GM12878 (cell line): ENCODE measurements around the gene DDX20. TPM values are rescaled to one million over a fixed set of nuclear protein-coding genes. Genes with fewer than 3 reads are reported as not detected.

Source experiments
- ATAC-seq: fragments of 200-7000 bp; cut with Tn5 transposase; 3 replicates; pipeline ENCODE4 v1.9.1; 2020; ENCODE audit warnings: mild to moderate bottlenecking, moderate library complexity
- BruUV-seq: library from RNA; stranded (reverse); fragments of 400-500 nt; replicated peaks from 2 replicates; lab custom pipeline; 2021; lab: Mats Ljungman, UMichigan
- CTCF ChIA-PET: fragments of 300-600 bp; sonication (Branson Sonifier 250); formaldehyde crosslinking; extraction: SDS; loops from one replicate; lab custom pipeline; 2021; ENCODE audit warnings: inconsistent platforms; lab: Yijun Ruan, JAX
- POLR2A ChIA-PET: fragments of 350-600 bp; formaldehyde crosslinking; extraction: SDS; loops from one replicate; lab custom pipeline; 2021; ENCODE audit warnings: inconsistent platforms; lab: Charles Lee
- RAD21 ChIA-PET: fragments of 300-600 bp; sonication (Branson Sonifier 250); formaldehyde crosslinking; loops from one replicate; lab custom pipeline; 2023; ENCODE audit warnings: antibody characterized with exemption; ENCODE audit not compliant: unreplicated experiment; lab: Charles Lee
- SMC1A ChIA-PET: fragments of 300-600 bp; sonication (Branson Sonifier 250); formaldehyde crosslinking; loops from one replicate; lab custom pipeline; 2023; ENCODE audit not compliant: unreplicated experiment, uncharacterized antibody; lab: Charles Lee
- DNase-seq: peaks from one replicate; pipeline ENCODE4 v3.0.0-alpha.2; 2011; ENCODE audit warnings: low read depth, low spot score
- FAIRE-seq: peaks from 3 replicates; lab custom pipeline; 2011; peaks lifted over from hg19 to GRCh38; lab: Jason Lieb, UNC
- H2AFZ ChIP-seq: 2 replicates; pipeline ENCODE4 v1.6.0; 2011; ENCODE audit warnings: low read depth, low read length, control low read depth; ENCODE audit not compliant: control insufficient read depth
- H3K27ac ChIP-seq: 2 replicates; pipeline ENCODE4 v1.5.1; 2011; ENCODE audit warnings: control low read depth; ENCODE audit not compliant: control insufficient read depth, insufficient read depth
- H3K27me3 ChIP-seq, 2 experiments: replicated peaks in 1 of 2; 2 replicates each; pipeline versions ENCODE4 v1.6.0 to v1.6.1; 2011; ENCODE audit warnings: low read length in 1 of 2; ENCODE audit not compliant: control insufficient read depth in 2 of 2, insufficient read depth in 2 of 2
- H3K36me3 ChIP-seq, 2 experiments: 2 replicates each; pipeline ENCODE4 v1.5.1; 2011; ENCODE audit warnings: low read length in 1 of 2; ENCODE audit not compliant: control insufficient read depth in 2 of 2, insufficient read depth in 2 of 2
- H3K4me1 ChIP-seq: 2 replicates; pipeline ENCODE4 v1.6.1; 2011; ENCODE audit warnings: mild to moderate bottlenecking, low read length, moderate library complexity, mixed read lengths; ENCODE audit not compliant: control insufficient read depth, insufficient read depth
- H3K4me2 ChIP-seq: 2 replicates; pipeline ENCODE4 v1.6.0; 2011; ENCODE audit warnings: control low read depth; ENCODE audit not compliant: control insufficient read depth, insufficient read depth
- H3K4me3 ChIP-seq: fragments of 200-600 bp; sonication (generic); 2 replicates; pipeline ENCODE4 v1.5.1; 2016
- H3K79me2 ChIP-seq: 2 replicates; pipeline ENCODE4 v1.6.0; 2011; ENCODE audit warnings: low read length; ENCODE audit not compliant: control insufficient read depth, insufficient read depth
- H3K9ac ChIP-seq: 2 replicates; pipeline ENCODE4 v1.8.0; 2011; ENCODE audit warnings: low read length, control low read depth, mixed read lengths; ENCODE audit not compliant: control insufficient read depth, insufficient read depth
- H3K9me3 ChIP-seq: replicated peaks from 3 replicates; pipeline ENCODE4 v1.5.1; 2011; ENCODE audit warnings: mild to moderate bottlenecking, low read length; ENCODE audit not compliant: control insufficient read depth, insufficient read depth
- H4K20me1 ChIP-seq: 2 replicates; pipeline ENCODE4 v1.6.0; 2011; ENCODE audit not compliant: control insufficient read depth, insufficient read depth
- FOS ChIP-seq: IDR thresholded peaks from 3 replicates; pipeline ENCODE4 v1.6.1; 2011; ENCODE audit warnings: borderline replicate concordance; ENCODE audit not compliant: insufficient read length; ENCODE audit errors: extremely low read depth
- FOXM1 ChIP-seq: IDR thresholded peaks from 2 replicates; pipeline ENCODE4 v1.6.1; 2012; ENCODE audit warnings: low read depth, mild to moderate bottlenecking, inconsistent platforms, low read length, moderate library complexity
- HDAC2 ChIP-seq: fragments of 200-600 bp; sonication (generic); IDR thresholded peaks from 2 replicates; pipeline ENCODE4 v1.6.1; 2017
- HDGF ChIP-seq: fragments of 450-650 bp; IDR thresholded peaks from 2 replicates; pipeline ENCODE4 v1.6.1; 2016; ENCODE audit warnings: antibody characterized with exemption
- MTA2 ChIP-seq: fragments of 450-650 bp; IDR thresholded peaks from 2 replicates; pipeline ENCODE4 v1.6.1; 2016; ENCODE audit warnings: low read depth, mild to moderate bottlenecking, moderate library complexity
- MTA3 ChIP-seq: IDR thresholded peaks from 2 replicates; pipeline ENCODE4 v1.6.1; 2012; ENCODE audit warnings: low read length, inconsistent platforms, borderline replicate concordance
- NFIC ChIP-seq: IDR thresholded peaks from 2 replicates; pipeline ENCODE4 v1.6.1; 2012; ENCODE audit warnings: low read depth, mild to moderate bottlenecking, inconsistent platforms, low read length, moderate library complexity
- POLR2AphosphoS2 ChIP-seq: IDR thresholded peaks from 2 replicates; pipeline ENCODE4 v1.6.1; 2011; ENCODE audit warnings: low read depth, mild to moderate bottlenecking, low read length, improper control_type of control experiment, moderate library complexity
- SIX5 ChIP-seq: IDR thresholded peaks from 2 replicates; pipeline ENCODE4 v1.6.1; 2011; ENCODE audit warnings: mild to moderate bottlenecking, low read depth, low read length, moderate library complexity; ENCODE audit not compliant: severe bottlenecking
- SMAD1 ChIP-seq: fragments of 450-650 bp; IDR thresholded peaks from 2 replicates; pipeline ENCODE4 v1.6.1; 2018; ENCODE audit warnings: mild to moderate bottlenecking, low read depth; ENCODE audit not compliant: partially characterized antibody
- WRNIP1 ChIP-seq: IDR thresholded peaks from 2 replicates; pipeline ENCODE4 v1.6.1; 2011; ENCODE audit warnings: low read depth, low read length, improper control_type of control experiment, borderline replicate concordance
- WGBS: methylation state at CpG from one replicate; pipeline ENCODE4 v1.1.6; 2016; ENCODE audit warnings: low lambda C conversion rate; ENCODE audit not compliant: insufficient replicate concordance, insufficient coverage; ENCODE audit errors: missing lambda C conversion rate; 5-methylcytosine and 5-hydroxymethylcytosine counted together
- in situ Hi-C: fragments of 300-500 bp; cut with MboI; formaldehyde crosslinking; loops from 9 replicates; pipeline ENCODE4 v1.14.3; 2018; ENCODE audit warnings: mixed read lengths
- intact Hi-C: fragments of 100-400 bp; cut with micrococcal nuclease; formaldehyde crosslinking; loops from one replicate; pipeline ENCODE4 v1.14.2; 2022; ENCODE audit not compliant: unreplicated experiment
- polyA plus RNA-seq, 11 experiments: library from polyadenylated mRNA; depleted of rRNA in 4 of 11; unstranded in 6 of 11; stranded (reverse) in 5 of 11; fragments of >200 nt; fragmentation: Nextera tagmentation in 4 of 11; fragmentation: Illumina TruSeq in 1 of 11; extraction: Ambion mirVana in 4 of 11; extraction: Trizol in 1 of 11; gene quantifications; 1 replicate in 1 of 11; 2 replicates in 10 of 11; pipeline versions ENCODE4 v1.2.1 to v1.2.3, GENCODE V29; 2011 to 2016; ENCODE audit warnings: inconsistent platforms in 2 of 11, missing spikeins in 2 of 11, low read depth in 1 of 11
- total RNA-seq, 4 experiments: library from RNA; depleted of rRNA in 3 of 4; stranded (reverse); fragments of >200 nt in 3 of 4; fragmentation: Illumina TruSeq in 1 of 4; extraction: Trizol in 1 of 4; gene quantifications; 2 replicates each; pipeline versions ENCODE4 v1.2.1 to v1.2.3, GENCODE V29; 2013 to 2021
- TF ChIP-seq, protein P1 (sequence below): IDR thresholded peaks from 2 replicates; pipeline ENCODE4 v1.6.1; 2011; ENCODE audit warnings: mild to moderate bottlenecking, low read depth, low read length, moderate library complexity; ENCODE audit not compliant: insufficient replicate concordance
- TF ChIP-seq, protein P2 (sequence below): fragments of 450-650 bp; IDR thresholded peaks from 2 replicates; pipeline ENCODE4 v1.6.1; 2017; ENCODE audit warnings: low read depth, mild to moderate bottlenecking, moderate library complexity
- TF ChIP-seq, protein P3 (sequence below): IDR thresholded peaks from 2 replicates; pipeline ENCODE4 v1.6.1; 2012; ENCODE audit warnings: low read depth, low read length, improper control_type of control experiment
- TF ChIP-seq, protein P4 (sequence below): fragments of 150-350 bp; IDR thresholded peaks from 2 replicates; pipeline ENCODE4 v1.6.1; 2014; ENCODE audit warnings: mild to moderate bottlenecking, low read depth, low read length
- TF ChIP-seq, protein P5 (sequence below), 3 experiments: IDR thresholded peaks in 2 of 3; conservative IDR thresholded peaks in 1 of 3; 2 replicates each; pipeline ENCODE4 v1.5.1; 2011; ENCODE audit warnings: low read depth in 3 of 3, low read length in 3 of 3, mild to moderate bottlenecking in 3 of 3, control low read depth in 2 of 3, moderate library complexity in 2 of 3, inconsistent platforms in 1 of 3, mixed read lengths in 1 of 3; ENCODE audit not compliant: control insufficient read depth in 2 of 3, insufficient read depth in 1 of 3; ENCODE audit errors: extremely low read depth in 1 of 3
- TF ChIP-seq, protein P6 (sequence below): IDR thresholded peaks from 2 replicates; pipeline ENCODE4 v1.6.1; 2011; ENCODE audit warnings: low read depth, mild to moderate bottlenecking, low read length, moderate library complexity, borderline replicate concordance; ENCODE audit errors: extremely low read depth

DDX20 gene
- total and polyA plus RNA-seq, 10 of the 15 experiments (the other 5 are each of a cell fraction or from before 2014, with no cell fraction given) = 7.2 to 30.6 (median 25.1) TPM

DNA sequence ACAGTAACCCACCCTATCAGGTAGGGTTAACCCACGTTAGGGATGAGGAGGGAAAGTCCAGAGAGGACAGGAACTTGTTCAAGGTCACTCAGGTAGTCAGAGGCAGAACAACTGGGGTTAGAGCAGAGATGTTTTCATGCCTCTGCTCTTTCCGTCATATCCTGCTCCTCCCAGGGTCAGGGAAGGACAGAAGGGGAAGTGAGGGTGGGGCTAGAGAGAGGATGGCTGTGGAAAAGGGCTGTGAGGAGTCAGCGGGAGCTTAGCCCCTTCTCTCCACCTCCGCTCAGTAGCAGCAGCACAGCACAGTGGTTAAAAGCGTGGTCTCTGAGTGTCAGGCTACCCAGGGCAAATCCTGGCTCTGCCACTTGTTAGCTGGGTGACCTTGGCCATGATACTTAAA is 36.5 kb downstream of the DDX20 start:
- POLR2A ChIA-PET = no interaction called here
- WGBS = 21% methylated on average over 5 of the region's 5 CpGs
- ATAC-seq = no peak
- no peak for DNase-seq
- in situ Hi-C loops (no loop called here), intact Hi-C loops (no loop called here)
- FAIRE-seq = no peak
- Histone ChIP-seq H3K4me2 (no peak overlapping the region), H3K79me2 (no peaks in the 10 kb centered on the region), H4K20me1 (no peaks in the 10 kb centered on the region), H3K27me3 (peaks cover 0 to 6% of the 10 kb centered on the region in 2 experiments; a peak in 3 of 4 replicates), H2AFZ (no peak overlapping the region), H3K4me3 (no peak overlapping the region), H3K9me3 (no peaks in the 10 kb centered on the region), H3K36me3 (no peaks in the 10 kb centered on the region), H3K9ac (no peak overlapping the region), H3K4me1 (no peaks in the 10 kb centered on the region), H3K27ac (no peak overlapping the region)
- BruUV-seq = no TSS peak
- SMC1A ChIA-PET = interaction anchor here (0.8 kb wide), 1 partner anchor 16 kb away, joined by 3 read pairs; no protein-coding TSS in a partner anchor
- RAD21 ChIA-PET = no interaction called here
- CTCF ChIA-PET = interaction anchor here (1.0 to 1.4 kb wide), 2 partner anchors 23 to 213 kb away, joined by 3 read pairs; no protein-coding TSS in a partner anchor
- TF ChIP-seq, protein P1, sequence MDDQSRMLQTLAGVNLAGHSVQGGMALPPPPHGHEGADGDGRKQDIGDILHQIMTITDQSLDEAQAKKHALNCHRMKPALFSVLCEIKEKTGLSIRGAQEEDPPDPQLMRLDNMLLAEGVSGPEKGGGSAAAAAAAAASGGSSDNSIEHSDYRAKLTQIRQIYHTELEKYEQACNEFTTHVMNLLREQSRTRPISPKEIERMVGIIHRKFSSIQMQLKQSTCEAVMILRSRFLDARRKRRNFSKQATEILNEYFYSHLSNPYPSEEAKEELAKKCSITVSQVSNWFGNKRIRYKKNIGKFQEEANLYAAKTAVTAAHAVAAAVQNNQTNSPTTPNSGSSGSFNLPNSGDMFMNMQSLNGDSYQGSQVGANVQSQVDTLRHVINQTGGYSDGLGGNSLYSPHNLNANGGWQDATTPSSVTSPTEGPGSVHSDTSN = no peak
- TF ChIP-seq HDAC2 = no peak
- no peak for TF ChIP-seq POLR2AphosphoS2
- no peak for TF ChIP-seq SIX5
- TF ChIP-seq MTA3 = no peak
- no peak for TF ChIP-seq WRNIP1
- TF ChIP-seq SMAD1 = no peak
- TF ChIP-seq FOXM1 = no peak
- TF ChIP-seq, protein P2, sequence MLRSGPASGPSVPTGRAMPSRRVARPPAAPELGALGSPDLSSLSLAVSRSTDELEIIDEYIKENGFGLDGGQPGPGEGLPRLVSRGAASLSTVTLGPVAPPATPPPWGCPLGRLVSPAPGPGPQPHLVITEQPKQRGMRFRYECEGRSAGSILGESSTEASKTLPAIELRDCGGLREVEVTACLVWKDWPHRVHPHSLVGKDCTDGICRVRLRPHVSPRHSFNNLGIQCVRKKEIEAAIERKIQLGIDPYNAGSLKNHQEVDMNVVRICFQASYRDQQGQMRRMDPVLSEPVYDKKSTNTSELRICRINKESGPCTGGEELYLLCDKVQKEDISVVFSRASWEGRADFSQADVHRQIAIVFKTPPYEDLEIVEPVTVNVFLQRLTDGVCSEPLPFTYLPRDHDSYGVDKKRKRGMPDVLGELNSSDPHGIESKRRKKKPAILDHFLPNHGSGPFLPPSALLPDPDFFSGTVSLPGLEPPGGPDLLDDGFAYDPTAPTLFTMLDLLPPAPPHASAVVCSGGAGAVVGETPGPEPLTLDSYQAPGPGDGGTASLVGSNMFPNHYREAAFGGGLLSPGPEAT = no peak
- no peak for TF ChIP-seq NFIC
- TF ChIP-seq, protein P3, sequence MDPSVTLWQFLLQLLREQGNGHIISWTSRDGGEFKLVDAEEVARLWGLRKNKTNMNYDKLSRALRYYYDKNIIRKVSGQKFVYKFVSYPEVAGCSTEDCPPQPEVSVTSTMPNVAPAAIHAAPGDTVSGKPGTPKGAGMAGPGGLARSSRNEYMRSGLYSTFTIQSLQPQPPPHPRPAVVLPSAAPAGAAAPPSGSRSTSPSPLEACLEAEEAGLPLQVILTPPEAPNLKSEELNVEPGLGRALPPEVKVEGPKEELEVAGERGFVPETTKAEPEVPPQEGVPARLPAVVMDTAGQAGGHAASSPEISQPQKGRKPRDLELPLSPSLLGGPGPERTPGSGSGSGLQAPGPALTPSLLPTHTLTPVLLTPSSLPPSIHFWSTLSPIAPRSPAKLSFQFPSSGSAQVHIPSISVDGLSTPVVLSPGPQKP = no peak
- TF ChIP-seq MTA2 = no peak
- no peak for TF ChIP-seq HDGF
- TF ChIP-seq, protein P4, sequence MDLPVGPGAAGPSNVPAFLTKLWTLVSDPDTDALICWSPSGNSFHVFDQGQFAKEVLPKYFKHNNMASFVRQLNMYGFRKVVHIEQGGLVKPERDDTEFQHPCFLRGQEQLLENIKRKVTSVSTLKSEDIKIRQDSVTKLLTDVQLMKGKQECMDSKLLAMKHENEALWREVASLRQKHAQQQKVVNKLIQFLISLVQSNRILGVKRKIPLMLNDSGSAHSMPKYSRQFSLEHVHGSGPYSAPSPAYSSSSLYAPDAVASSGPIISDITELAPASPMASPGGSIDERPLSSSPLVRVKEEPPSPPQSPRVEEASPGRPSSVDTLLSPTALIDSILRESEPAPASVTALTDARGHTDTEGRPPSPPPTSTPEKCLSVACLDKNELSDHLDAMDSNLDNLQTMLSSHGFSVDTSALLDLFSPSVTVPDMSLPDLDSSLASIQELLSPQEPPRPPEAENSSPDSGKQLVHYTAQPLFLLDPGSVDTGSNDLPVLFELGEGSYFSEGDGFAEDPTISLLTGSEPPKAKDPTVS = no peak
- TF ChIP-seq, protein P5, sequence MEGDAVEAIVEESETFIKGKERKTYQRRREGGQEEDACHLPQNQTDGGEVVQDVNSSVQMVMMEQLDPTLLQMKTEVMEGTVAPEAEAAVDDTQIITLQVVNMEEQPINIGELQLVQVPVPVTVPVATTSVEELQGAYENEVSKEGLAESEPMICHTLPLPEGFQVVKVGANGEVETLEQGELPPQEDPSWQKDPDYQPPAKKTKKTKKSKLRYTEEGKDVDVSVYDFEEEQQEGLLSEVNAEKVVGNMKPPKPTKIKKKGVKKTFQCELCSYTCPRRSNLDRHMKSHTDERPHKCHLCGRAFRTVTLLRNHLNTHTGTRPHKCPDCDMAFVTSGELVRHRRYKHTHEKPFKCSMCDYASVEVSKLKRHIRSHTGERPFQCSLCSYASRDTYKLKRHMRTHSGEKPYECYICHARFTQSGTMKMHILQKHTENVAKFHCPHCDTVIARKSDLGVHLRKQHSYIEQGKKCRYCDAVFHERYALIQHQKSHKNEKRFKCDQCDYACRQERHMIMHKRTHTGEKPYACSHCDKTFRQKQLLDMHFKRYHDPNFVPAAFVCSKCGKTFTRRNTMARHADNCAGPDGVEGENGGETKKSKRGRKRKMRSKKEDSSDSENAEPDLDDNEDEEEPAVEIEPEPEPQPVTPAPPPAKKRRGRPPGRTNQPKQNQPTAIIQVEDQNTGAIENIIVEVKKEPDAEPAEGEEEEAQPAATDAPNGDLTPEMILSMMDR (IDR thresholded peaks at IDR 0.05 in 2 of 3, conservative IDR thresholded peaks at IDR 0.05 in 1 of 3; ENCODE audit: control insufficient read depth in 2 of 3, extremely low read depth in 1 of 3, insufficient read depth in 1 of 3, low read depth in 3 of 3, low read length in 3 of 3) = no peak
- TF ChIP-seq, protein P6, sequence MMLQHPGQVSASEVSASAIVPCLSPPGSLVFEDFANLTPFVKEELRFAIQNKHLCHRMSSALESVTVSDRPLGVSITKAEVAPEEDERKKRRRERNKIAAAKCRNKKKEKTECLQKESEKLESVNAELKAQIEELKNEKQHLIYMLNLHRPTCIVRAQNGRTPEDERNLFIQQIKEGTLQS = no peak
- TF ChIP-seq FOS = no peak
